ENCODE measurements around the gene HABP2.

Gene HABP2

GRCh38 chr10:113552701-113553100 is at the start of gene HABP2:
TSS of gene HABP2 (plus strand) at chr10:113553053. CDS start at chr10:113553122, 69 bp downstream.
- DNase-seq: no peak

DNA sequence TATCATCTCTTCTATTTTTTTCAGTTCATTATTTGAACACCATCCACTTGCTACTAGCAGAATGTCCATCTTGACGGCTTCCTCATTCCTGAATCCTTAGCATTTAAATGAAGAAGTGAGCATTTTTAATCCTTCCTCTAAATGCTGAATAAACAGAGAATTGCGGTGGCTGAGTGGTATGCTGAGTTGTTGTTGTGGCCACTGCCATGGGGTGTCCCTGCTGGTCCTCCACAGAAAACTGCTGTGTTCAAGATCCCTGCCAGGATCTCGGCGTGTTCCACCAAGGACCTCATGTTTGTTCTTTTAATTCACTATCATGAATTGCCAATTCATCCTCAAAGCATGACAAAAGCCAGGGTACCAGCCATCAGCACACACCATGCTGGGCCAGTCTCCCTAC is 48.9 kb upstream of the HABP2 start:
- DNase-seq: no peak

GRCh38 chr10:113504423-113504822 is 48.4 kb upstream of the HABP2 start:
- DNase-seq: no peak

GRCh38 chr10:113506476-113506875 is 46.4 kb upstream of the HABP2 start:
- DNase-seq: no peak

DNA sequence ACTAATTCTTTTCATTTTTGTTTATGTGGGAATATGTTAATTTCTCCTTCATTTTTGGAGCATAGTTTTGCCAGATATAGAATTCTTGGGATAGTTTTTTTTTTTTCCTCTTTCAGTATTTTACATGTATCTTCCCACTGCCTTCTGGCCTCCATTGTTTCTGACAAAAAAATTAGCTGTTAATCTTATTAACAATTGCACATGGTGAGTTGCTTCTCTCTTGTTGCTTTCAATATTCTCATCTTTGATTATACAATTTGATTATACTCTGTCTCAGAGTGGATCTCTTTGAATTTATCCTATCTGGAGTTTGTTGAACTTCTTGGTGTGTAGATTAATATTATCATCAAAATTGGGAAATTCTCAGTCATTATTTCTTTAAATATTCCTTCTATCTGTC is 41.4 kb upstream of the HABP2 start:
- no peak for DNase-seq

DNA sequence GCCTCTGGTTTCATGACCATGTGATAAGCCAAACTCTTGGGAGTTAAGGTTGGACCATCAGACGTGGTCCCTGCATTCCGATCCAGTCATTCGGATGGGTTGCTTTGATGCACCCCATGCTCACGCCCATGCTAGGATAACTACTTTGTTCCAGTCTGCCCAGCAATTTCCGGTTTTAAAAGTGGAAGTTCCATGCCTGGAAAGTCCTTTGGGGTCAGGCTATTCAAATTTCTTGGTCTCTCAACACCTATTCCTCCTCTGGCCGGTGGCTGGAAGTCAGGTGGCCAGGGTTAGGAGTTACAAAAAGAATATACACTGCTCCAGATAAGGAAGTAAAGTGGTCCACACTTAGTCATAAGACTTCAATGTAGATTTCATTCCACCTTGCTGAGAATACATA is 37.7 kb upstream of the HABP2 start:
- no peak for DNase-seq

GRCh38 chr10:113515601-113516000 is 37.3 kb upstream of the HABP2 start:
- no peak for DNase-seq

GRCh38 chr10:113516061-113516460 is 36.8 kb upstream of the HABP2 start:
- no peak for DNase-seq

DNA sequence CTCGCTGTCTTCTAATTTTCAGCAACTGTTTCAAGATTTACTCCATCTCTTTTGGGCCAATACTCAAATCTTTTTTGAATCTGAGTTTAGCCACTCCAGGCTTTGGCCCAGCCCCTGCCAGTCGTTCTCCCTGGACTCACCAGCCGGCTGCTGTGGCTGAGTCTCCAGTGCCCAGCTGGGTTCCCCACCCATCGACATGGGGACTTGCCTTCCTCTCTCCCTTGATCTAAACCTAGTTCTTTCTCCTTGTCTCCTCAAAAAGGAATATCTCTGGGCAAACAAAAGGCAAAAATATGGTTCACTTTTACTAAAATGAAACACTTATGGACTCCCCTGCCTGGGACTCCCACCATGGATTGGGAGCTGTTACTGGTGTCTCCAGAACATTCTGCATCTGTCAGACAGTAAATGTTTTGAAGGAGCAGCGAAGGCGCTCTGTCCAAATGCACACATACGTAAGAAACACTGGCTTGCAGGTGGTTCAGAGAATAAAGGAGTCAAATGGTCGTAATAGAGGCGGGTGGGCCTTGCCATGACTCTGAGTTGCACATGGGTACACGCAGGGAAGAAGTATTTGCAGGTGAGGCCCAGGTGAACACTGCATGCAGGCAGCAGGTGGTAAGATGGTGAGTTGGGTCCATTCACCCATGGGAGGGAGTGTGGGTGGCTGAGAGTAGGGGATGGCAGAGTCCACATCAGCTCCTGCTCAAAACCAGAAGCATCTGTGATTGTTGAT is 35.5 kb upstream of the HABP2 start:
- no peak for DNase-seq

- no peak for DNase-seq
Measured at GRCh38 chr10:113517901-113518260, 35.0 kb upstream of the HABP2 start.

- DNase-seq: no peak
Measured at GRCh38 chr10:113518415-113518814, 34.4 kb upstream of the HABP2 start.

DNA sequence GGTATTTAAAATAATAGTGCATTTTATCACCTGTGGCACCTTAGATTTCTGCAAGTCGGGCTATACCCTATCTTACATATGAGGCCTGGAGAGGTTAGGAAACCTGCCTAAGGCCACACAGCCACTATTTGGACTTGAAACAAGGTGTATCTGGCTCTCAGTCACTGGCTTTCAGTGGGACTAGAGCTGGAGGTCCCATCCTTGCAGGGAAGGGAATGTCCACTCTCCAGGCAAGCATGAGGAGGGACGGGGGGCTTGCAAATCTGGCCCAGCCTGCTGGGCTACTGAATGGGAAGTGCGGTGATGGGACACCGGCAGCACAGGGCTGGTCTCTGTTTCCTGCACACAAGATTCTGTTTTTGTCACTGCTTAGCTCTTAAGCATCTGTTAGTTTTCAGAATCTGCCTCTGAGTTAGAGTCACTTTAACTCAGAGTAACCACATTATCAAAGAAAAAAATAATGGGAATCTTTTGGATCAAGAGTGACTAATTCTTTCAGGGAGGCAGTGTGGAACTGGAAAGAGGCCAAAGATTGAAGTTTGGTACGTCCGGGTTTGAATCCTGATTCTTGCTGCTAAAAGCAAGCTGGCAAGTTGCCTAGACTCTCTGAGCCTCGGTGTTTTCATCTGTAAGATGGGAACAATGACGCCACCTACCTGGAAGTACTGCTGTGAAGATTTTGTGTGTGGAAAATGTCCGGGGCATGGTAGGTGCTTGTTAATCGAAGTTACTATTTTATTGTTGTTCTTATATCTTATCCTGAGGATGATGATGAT is 33.8 kb upstream of the HABP2 start:
- DNase-seq: no peak

DNA sequence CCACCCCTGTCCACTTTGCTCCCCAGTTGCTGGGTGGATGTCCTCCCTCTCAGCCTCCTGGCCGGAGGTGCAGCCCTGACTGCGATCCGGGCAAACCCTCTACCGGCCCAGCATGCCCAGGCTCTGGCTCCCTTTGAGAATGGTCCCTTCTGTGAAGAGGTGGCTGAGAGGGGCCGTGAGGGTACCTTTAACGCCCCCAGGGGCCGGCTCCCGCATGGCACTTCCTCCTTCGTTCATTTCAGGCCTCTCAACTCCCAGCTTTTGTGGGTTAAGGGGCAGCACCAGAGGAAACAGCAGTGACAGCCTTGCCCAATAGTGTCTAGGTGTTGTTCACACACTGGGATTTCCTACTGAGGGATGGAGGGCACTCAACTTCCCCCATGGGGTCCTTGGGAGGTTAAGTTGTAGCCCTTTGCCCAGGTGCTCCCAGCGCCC is 33.2 kb upstream of the HABP2 start:
- DNase-seq: no peak

- no peak for DNase-seq
Measured at GRCh38 chr10:113520261-113520660, 32.6 kb upstream of the HABP2 start.

GRCh38 chr10:113520690-113521474 is 32.0 kb upstream of the HABP2 start:
- DNase-seq: no peak

DNA sequence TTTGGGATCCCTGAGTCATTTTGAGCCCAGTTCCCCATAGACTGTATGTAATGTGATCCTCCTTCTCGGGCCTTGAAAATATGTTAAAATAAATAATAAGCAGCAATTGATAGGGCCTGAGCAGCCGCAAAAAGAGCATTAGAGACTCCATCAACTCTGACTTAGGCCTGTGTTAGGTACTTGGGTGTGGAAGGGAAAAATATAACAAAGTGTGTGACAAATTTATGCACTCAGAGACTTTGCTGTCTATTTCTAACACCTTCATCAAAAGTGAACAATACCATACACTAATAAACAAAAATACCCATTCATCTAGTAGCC is 31.4 kb upstream of the HABP2 start:
- no peak for DNase-seq

GRCh38 chr10:113522460-113522859 is 30.4 kb upstream of the HABP2 start:
- DNase-seq: no peak

DNA sequence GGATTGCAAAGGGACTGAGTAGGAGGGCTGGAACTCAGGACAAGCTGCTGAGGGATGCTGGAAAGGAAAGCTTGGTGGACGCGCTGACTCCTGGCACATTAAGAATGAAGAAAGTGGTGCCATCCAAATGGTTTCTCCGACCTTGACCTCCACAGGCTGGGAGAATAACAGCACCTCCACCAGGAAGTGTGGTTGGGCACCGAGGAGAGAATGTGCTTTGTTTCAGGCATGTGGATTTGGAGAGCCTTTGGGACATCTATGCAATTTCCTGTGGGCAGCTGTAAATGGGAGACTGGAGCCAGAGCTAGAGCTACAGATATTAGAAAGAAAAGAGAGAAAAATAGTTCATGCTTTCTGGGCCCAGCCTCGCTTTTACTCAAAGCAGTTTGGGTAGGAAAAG is 29.8 kb upstream of the HABP2 start:
- no peak for DNase-seq

DNA sequence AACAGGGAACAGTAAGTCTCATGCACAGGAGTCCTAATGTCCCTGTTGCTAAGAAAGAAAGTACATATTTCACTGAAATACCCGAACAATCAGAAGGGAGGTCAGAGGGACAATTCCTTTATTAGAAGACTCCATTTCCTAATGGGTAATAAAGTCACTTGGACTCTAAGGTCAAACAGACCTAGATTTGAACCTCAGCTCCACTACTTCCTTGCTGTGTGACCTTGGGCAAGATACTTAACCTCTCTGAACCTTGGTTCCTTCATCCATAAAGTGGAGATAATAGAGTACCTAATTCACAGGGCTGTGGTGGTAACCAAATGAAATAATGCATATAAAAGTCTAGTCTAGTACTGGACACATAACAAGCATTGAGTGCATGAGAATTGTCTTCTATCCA is 29.2 kb upstream of the HABP2 start:
- no peak for DNase-seq

DNA sequence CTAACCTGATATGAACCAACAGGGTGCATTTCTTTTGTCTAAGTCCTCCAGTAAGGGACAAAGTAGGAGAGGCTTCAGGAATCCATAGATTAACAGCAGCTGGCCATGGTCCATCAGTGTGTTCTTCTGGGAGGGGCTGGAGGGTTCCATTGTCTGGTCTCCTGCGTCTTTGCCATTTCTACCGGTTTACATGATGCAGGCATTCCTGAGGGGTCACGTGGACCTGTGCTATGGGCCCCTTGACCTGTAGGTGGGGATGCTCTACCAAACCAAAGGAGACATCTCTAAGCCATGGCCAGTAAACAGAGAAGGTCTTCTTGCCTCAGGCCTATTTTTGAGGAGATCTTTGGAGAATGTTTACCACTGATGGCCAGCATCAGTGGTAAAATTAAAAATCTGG is 28.7 kb upstream of the HABP2 start:
- no peak for DNase-seq

- no peak for DNase-seq
Measured at GRCh38 chr10:113524539-113525490, 28.0 kb upstream of the HABP2 start.

GRCh38 chr10:113525713-113526112 is 27.1 kb upstream of the HABP2 start:
- no peak for DNase-seq

Data from activated T-cell treated with anti-CD3 and anti-CD28 coated beads for 4 hours (primary cell).